HEK293 (cell line): Measurements from ENCODE around the gene FAM200C.

Source experiments
- CTCF ChIA-PET: fragments of 350-600 bp; formaldehyde crosslinking; extraction: SDS; loops from one replicate; lab custom pipeline; 2021; ENCODE audit warnings: antibody characterized with exemption; lab: Yijun Ruan, JAX
- POLR2A ChIA-PET: fragments of 300-600 bp; formaldehyde crosslinking; extraction: SDS; loops from one replicate; lab custom pipeline; 2020; ENCODE audit warnings: antibody characterized with exemption, inconsistent platforms; lab: Yijun Ruan, JAX
- H3K27ac ChIP-seq: fragments of 200-500 bp; sonication (Bioruptor generic); 2 replicates; pipeline ENCODE4 v1.5.1; 2014; ENCODE audit warnings: low read depth, low read length, control low read depth, inconsistent platforms; ENCODE audit errors: extremely low read depth
- H3K36me3 ChIP-seq, 2 experiments: fragments of 200-500 bp in 1 of 2; sonication (Bioruptor generic) in 1 of 2; 1 replicate in 1 of 2; 2 replicates in 1 of 2; pipeline ENCODE4 v1.5.1; 2014 to 2017; ENCODE audit warnings: inconsistent platforms in 2 of 2, low read length in 2 of 2; ENCODE audit not compliant: control insufficient read depth in 2 of 2, insufficient read depth in 1 of 2
- H3K4me1 ChIP-seq: fragments of 200-500 bp; sonication (Bioruptor generic); 2 replicates; pipeline ENCODE4 v1.5.1; 2014; ENCODE audit warnings: mild to moderate bottlenecking, low read length, inconsistent platforms; ENCODE audit not compliant: control insufficient read depth, insufficient read depth
- H3K4me3 ChIP-seq: 2 replicates; pipeline ENCODE4 v1.5.1; 2011; ENCODE audit warnings: low read depth, mild to moderate bottlenecking, control low read depth, low read length, moderate library complexity
- H3K9me3 ChIP-seq: fragments of 200-500 bp; sonication (Bioruptor generic); 2 replicates; pipeline ENCODE4 v1.5.1; 2014; ENCODE audit warnings: low read depth, low read length, inconsistent platforms; ENCODE audit not compliant: control insufficient read depth, insufficient read depth
- TCF7L2 ChIP-seq: IDR thresholded peaks from 2 replicates; pipeline ENCODE4 v1.6.1; 2011; ENCODE audit warnings: low read depth, mild to moderate bottlenecking, inconsistent platforms, low read length, moderate library complexity, borderline replicate concordance
- TSHZ1 ChIP-seq: fragments of 450-650 bp; formaldehyde crosslinking; IDR thresholded peaks from 2 replicates; pipeline ENCODE4 v1.5.1; 2016; ENCODE audit warnings: missing biosample characterization, missing genetic modification characterization, borderline replicate concordance
- YY1 ChIP-seq: fragments of 450-650 bp; formaldehyde crosslinking; IDR thresholded peaks from 2 replicates; pipeline ENCODE4 v1.5.1; 2018; ENCODE audit warnings: missing biosample characterization, missing genetic modification characterization
- ZNF239 ChIP-seq: fragments of 450-650 bp; formaldehyde crosslinking; IDR thresholded peaks from 2 replicates; pipeline ENCODE4 v1.5.1; 2016; ENCODE audit warnings: missing biosample characterization, missing genetic modification characterization
- ZNF341 ChIP-seq: fragments of 450-650 bp; formaldehyde crosslinking; IDR thresholded peaks from 2 replicates; pipeline ENCODE4; 2016; ENCODE audit warnings: low read depth, missing biosample characterization, missing genetic modification characterization
- ZNF354C ChIP-seq: fragments of 450-650 bp; formaldehyde crosslinking; IDR thresholded peaks from 2 replicates; pipeline ENCODE4 v1.5.1; 2016; ENCODE audit warnings: missing biosample characterization, missing genetic modification characterization, low read depth, borderline replicate concordance

The FAM200C gene

GRCh38 chr5:160348080-160348479, 51.8 kb downstream of the FAM200C start (continued):
- TF ChIP-seq TSHZ1 (tag by site-specific recombination) = no peak

DNA sequence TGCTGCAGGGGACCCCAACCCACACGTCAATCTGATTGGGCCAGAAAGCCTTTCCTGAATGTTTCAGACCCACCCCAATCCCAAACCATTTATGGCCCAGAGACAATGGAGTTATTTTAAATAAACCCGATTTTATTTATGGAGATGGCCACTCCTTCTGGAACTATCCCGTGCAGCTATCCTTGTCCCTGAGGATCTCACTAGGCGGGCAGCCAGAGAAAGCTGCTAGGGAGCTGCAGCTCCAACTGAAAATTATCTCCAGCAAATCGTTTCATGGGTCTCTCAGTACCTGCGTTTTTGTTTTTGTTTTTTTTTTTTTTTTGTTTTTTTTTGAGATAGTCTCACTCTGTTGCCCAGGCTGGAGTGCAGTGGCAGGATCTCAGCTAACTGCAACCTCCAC, 52.4 kb downstream of the FAM200C start:
- Histone ChIP-seq H3K36me3 (no peaks in the 10 kb centered on the region), H3K9me3 (no peaks in the 10 kb centered on the region), H3K4me3 (no peak overlapping the region), H3K4me1 (no peaks in the 10 kb centered on the region), H3K27ac (no peak overlapping the region)
- ChIA-PET CTCF (interaction anchor here (0.8 to 1.4 kb wide), 4 partner anchors 44 to 327 kb away, joined by 3 to 6 read pairs (median 4); no protein-coding TSS in a partner anchor), POLR2A (interaction anchor here (0.7 kb wide), 1 partner anchor 53 kb away, joined by 3 read pairs; no protein-coding TSS in a partner anchor)
- TF ChIP-seq TSHZ1 (tag by site-specific recombination) (no peak), YY1 (tag by site-specific recombination) (no peak), ZNF354C (no peak), ZNF239 (tag by site-specific recombination) (no peak), TCF7L2 (no peak), ZNF341 (no peak)
- TF ChIP-seq, all 188 proteins: peak for 0
